SIG-M5 treated with dmso at 0.1 percent for 504 hours (cell line): ENCODE data around the gene MAP3K7CL.
A peak's percentile ranks its signal among the peaks of the same experiment; 100 is the strongest.
"Not testable (repeated sequence)": the region's sequence is repeated elsewhere in the genome, so short reads cannot be mapped to it uniquely, and the experiment has no call there.

ENCODE experiments used
- DNase-seq: peaks from one replicate; lab custom pipeline; 2025; ENCODE audit not compliant: unreplicated experiment; lab: John Stamatoyannopoulos, UW

The MAP3K7CL gene

GRCh38 chr21:29166853-29167252 is 36.4 kb downstream of the MAP3K7CL start:
- DNase-seq = no peak

GRCh38 chr21:29167481-29167880 is 37.0 kb downstream of the MAP3K7CL start:
- DNase-seq = not testable (repeated sequence)

GRCh38 chr21:29168891-29169315 is 38.5 kb downstream of the MAP3K7CL start:
- no peak for DNase-seq

DNA sequence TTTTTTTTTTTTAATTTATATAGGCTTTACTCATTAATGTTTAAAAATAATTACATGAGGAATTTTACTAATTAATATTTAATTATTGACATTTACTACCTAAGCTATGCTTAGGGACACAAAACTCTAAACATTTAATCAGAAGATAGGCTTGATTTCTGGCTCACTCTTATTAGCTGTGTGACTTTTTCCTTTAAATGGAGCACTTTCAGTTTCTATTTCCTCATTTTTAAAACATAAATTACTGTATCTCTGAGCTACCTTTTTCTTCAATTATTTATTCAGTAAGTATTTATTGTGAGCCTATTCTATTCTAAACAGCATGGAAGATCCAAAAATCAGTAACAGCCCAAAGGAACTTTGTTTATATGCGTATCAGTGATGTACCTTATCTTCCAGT is 40.5 kb downstream of the MAP3K7CL start:
- no peak for DNase-seq

- no peak for DNase-seq
Observed at GRCh38 chr21:29172282-29172681, 41.8 kb downstream of the MAP3K7CL start.

GRCh38 chr21:29174607-29175013 is 44.2 kb downstream of the MAP3K7CL start:
- no peak for DNase-seq

- DNase-seq = no peak
Observed at GRCh38 chr21:29175408-29176134, 45.1 kb downstream of the MAP3K7CL start.

DNA sequence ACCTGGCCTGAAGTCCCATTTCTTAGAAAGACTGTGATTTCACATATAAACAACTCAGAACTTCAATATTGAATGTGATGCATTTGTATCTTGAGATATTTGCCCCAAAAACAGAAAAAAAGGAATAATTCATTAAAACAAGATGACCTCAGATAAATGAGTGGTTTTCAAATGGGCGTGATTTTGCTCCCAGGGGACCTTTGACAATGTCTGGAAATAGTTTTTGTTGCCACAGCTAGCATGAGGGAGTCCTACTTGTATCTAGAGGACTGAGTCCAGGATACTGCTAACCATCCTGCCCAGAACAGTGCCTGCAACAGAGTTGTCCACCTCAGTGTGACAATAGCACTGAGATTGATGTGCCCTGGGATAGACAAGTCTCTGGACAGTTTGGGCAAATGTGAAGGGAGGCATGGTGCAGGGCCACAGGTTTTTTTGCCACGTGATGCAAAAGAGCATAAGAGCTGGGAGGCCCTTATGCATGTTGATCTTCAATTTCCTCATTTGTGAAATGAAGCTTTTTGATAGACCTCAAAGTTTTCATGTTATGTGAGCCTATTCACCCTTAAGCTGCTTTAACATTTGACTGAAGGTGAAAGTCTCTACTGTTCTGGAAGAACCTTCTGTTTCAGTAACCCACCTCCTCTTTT is 46.2 kb downstream of the MAP3K7CL start:
- DNase-seq = no peak

DNA sequence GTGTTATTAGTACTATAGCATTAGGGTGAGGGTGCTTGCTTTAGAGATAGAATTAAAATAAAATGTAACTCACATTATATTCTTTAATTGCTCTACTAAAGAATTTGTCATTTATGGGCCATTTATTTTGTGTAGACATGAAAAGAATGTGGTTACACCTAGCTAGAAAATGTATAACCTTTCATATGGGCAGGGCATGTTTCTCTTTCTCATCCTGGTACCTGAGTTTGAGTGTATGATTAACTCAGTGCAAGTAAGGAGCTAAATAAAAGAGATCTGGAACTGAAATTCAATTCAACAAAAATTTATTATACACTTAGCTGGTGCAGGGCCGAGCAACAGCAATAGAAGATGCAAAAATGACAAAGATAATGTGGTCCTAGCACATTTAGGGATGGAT is 47.4 kb downstream of the MAP3K7CL start:
- no peak for DNase-seq

GRCh38 chr21:29178926-29179325 is 48.5 kb downstream of the MAP3K7CL start:
- no peak for DNase-seq

DNA sequence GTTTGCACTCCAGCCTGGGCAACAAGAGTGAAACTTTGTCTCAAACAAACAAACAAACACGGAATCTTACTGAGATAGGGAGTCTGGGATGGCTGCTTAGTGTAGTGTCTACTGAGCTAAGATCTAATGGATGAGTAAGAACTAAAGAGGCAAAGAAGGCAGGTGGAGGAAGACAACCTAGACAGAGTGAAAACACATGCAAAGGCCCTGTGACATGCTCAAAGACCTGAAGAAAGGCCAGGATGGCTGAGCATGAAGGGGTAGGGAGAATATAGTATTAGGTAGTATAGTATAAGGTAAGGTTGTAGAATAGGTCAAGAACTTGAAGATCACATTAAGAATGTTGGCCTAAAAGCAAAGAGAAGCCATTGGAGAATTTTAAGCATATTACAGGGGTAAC is 49.1 kb downstream of the MAP3K7CL start:
- DNase-seq = no peak

GRCh38 chr21:29181799-29182470 is 51.5 kb downstream of the MAP3K7CL start:
- no peak for DNase-seq

- DNase-seq = no peak
Observed at GRCh38 chr21:29182691-29183092, 52.2 kb downstream of the MAP3K7CL start.

- DNase-seq = peak; percentile 88
Observed at GRCh38 chr21:29184037-29184436, 53.6 kb downstream of the MAP3K7CL start.

DNA sequence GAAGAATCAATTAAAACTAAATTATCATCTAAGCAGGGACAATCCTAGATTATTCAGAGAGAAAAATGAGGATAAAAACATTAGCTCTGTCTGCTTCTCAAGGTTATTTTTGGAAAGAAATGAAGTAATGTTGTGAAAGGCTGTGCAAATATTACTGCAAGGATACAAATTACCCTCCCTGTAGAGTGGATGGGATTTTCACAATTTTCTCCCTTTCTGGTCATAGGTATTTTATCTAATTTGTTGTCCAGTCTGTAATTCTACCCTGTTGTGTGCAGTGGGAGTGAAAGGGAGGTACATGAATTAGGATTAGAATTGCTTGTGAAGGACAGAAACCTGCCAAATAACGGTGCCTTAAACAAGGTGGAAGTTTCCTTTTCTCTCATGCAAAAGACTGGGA is 54.7 kb downstream of the MAP3K7CL start:
- DNase-seq = peak; percentile 47

DNA sequence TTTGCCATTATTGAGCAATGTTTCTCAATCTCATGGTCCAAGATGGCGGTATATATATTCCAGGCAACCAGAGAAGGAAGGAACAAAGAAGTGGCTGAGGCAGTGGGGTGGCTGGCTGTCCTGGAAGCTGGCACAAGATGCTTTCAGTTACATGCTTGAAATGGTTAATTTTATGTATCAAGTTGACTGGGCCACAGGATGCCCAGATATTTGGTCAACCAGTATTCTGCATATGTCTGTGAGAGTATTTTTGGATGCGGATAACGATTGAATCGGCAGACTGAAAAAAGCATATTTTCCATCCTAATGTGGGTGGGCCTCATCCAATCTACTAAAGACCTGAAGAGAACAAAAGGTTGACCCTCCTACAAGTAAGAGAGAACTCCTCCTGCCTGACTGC is 55.2 kb downstream of the MAP3K7CL start:
- DNase-seq = no peak

DNA sequence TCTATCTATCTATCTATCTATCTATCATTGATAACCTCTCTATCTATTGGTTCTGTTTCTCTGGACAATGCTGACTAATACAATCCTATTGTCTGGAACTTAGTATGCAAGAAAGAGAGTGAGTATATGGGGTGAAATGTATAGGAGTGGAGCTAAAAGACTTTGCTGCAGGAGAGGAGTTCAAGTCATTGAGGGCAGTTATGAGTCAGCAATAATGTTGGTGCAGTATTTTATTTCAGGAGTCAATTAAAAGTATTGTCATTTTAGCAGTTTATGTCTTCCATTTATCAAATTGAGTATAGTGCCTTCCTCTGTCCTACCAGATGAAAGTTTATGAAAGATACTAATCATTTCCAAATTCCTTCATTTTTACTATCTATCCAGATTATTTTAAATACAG is 55.8 kb downstream of the MAP3K7CL start:
- no peak for DNase-seq

DNA sequence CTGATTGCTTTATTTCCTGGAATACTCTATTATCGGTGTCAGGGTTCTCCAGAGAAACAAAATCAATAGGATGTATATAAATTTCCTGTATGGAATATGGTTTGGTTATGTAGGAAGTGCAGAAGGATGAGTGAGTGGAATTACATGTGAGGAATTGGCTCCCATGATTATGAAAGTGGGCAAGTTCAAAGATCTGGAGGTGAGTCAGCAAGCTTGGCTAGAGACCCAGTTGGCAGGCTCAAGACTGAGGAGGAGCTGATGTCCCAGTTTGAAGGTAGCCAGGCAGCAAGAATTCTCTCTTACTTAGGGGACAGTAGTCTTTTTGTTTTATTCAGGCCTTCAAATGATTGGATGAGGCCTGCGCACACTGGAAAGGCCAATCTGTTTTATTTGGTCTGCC is 57.5 kb downstream of the MAP3K7CL start:
- DNase-seq = no peak

DNA sequence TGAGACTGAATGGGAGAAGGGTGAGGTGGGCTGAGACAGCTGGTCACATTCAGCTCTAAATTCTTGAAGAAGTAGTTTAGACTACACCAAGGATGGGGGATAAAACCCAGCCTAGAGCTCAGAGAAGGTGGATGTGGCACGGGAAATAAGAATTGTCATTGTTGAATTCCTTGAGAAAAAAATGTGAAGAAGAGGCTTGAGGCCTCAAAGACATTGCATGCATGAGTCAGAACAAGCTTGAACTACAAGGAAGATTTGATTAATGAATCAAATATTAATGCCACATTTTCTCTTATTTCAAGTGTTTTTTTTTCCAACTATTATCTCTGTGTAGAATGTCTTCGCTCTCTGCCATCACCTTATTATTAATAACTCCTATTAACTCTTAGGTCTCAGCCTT is 58.9 kb downstream of the MAP3K7CL start:
- no peak for DNase-seq

DNA sequence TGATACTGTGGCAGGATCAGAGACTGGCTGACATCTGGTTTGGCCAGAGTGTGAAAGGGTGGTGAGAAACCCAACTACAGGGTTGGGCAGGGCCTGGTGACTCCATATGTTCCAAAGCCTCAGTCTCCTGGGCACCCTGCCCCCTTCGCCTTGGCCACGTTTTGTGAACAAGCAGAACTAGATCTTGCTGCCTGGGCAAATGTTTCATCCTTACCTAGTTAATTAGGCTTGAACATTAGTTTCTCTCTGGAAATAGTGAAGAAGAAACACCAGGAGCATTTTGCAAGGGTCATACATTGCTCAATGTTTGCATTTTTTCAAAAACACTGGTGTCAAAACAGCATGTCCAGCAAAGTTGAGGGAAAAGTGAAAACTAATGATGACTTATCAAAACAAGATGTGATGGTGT is 60.5 kb downstream of the MAP3K7CL start:
- DNase-seq = peak; percentile 48

DNA sequence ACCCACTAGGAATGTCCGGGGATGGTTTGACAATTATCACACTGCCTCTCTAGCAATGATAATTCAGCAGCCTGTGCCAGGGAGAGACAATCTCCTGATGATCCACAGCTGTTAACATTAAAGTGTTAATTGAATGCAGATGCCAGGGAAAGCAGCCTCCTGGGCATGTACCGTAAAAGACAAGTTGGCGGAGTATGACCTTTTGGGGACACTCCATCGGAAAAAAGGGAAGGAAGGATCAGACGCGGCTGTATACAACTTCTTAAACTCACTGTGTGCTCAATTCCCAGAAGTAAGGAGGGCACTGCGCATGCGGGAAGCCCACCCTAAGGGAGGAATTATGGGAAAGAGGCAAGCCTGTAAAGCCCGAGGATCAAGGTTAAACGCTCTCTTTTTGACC is 62.6 kb downstream of the MAP3K7CL start:
- DNase-seq = no peak

- DNase-seq = no peak
Observed at GRCh38 chr21:29193901-29194300, 63.5 kb downstream of the MAP3K7CL start.
